Activated T-cell treated with anti-CD3 and anti-CD28 coated beads, Interleukin-2, amount 50 U/mL, for 4 hours (primary cell): ENCODE results near the gene SHLD2. TPM values are rescaled to one million over a fixed set of nuclear protein-coding genes. Genes with fewer than 3 reads are reported as not detected.
A peak's percentile ranks its signal among the peaks of the same experiment; 100 is the strongest.

Experiments used
- ATAC-seq, 2 donors: fragments of 200-7000 bp; cut with Tn5 transposase; one replicate each; pipeline ENCODE4 v1.10.0; 2021
- DNase-seq: peaks from one replicate; pipeline ENCODE4 v3.0.0-alpha.2; 2020
- H3K27me3 Mint-ChIP-seq: one replicate; pipeline ENCODE4 v1.8.0; 2021; ENCODE audit warnings: low read depth, mixed read lengths
- H3K36me3 Mint-ChIP-seq: one replicate; pipeline ENCODE4 v1.8.0; 2022; ENCODE audit warnings: mixed read lengths; ENCODE audit not compliant: insufficient read depth
- H3K4me1 Mint-ChIP-seq: one replicate; pipeline ENCODE4 v1.8.0; 2021; ENCODE audit warnings: low read depth, mixed read lengths
- H3K4me3 Mint-ChIP-seq: one replicate; pipeline ENCODE4 v1.8.0; 2021; ENCODE audit warnings: mild to moderate bottlenecking, moderate library complexity, mixed read lengths
- H3K9me3 Mint-ChIP-seq: one replicate; pipeline ENCODE4 v1.8.0; 2021; ENCODE audit warnings: mixed read lengths
- total RNA-seq, 3 donors: library from RNA; stranded (reverse); gene quantifications; one replicate each; pipeline ENCODE4 v1.2.1, GENCODE V29; 2021

SHLD2 gene
- total RNA-seq: 10 to 100 TPM; 30.5 to 33.6 (median 31.6) TPM

- Mint-ChIP-seq H3K36me3 (peaks cover 11% of the 10 kb centered on the region), H3K4me3 (peak within 1 kb of the TSS; percentile 95), H3K9me3 (no peaks in the 10 kb centered on the region), H3K4me1 (peaks cover 52% of the 10 kb centered on the region), H3K27me3 (no peaks in the 10 kb centered on the region)
- DNase-seq (peak; percentile 80), ATAC-seq (peak; percentile 78 to 79)
Observed at GRCh38 chr10:87094373-87095235, at the start of gene SHLD2, which contains the start of gene GLUD1. Gene SHLD2 (plus strand): TSS chr10:87095206. CDS start chr10:87151355, 56,149 bp downstream. Gene GLUD1 (minus strand): TSS chr10:87094843. CDS start chr10:87094769, 74 bp downstream.

GRCh38 chr10:87045434-87045938 lies 49.5 kb upstream of the SHLD2 start:
- Mint-ChIP-seq H3K4me3 (no peak overlapping the region), H3K4me1 (no peaks in the 10 kb centered on the region), H3K36me3 (peaks cover 21% of the 10 kb centered on the region), H3K9me3 (no peaks in the 10 kb centered on the region), H3K27me3 (no peaks in the 10 kb centered on the region)
- DNase-seq (no peak), ATAC-seq (no peak)

GRCh38 chr10:87053111-87053510 lies 41.9 kb upstream of the SHLD2 start:
- no peak for ATAC-seq
- no peaks in the 10 kb centered on the region for H3K27me3 Mint-ChIP-seq

GRCh38 chr10:87053577-87054181 lies 41.3 kb upstream of the SHLD2 start:
- ATAC-seq: no peak
- Mint-ChIP-seq H3K4me1 (no peaks in the 10 kb centered on the region), H3K4me3 (no peak overlapping the region), H3K36me3 (peaks cover 24% of the 10 kb centered on the region), H3K27me3 (no peaks in the 10 kb centered on the region), H3K9me3 (no peaks in the 10 kb centered on the region)
- no peak for DNase-seq

More at GRCh38 chr10:87053111-87053510, 41.9 kb upstream of the SHLD2 start:
- no peaks in the 10 kb centered on the region for H3K9me3 Mint-ChIP-seq
- H3K4me1 Mint-ChIP-seq: no peaks in the 10 kb centered on the region
- DNase-seq: no peak
- peaks cover 20% of the 10 kb centered on the region for H3K36me3 Mint-ChIP-seq
- no peak overlapping the region for H3K4me3 Mint-ChIP-seq

- no peaks in the 10 kb centered on the region for H3K4me1 Mint-ChIP-seq
- no peaks in the 10 kb centered on the region for H3K27me3 Mint-ChIP-seq
- ATAC-seq: peak in 1 of 2 donors; percentile 43
- H3K9me3 Mint-ChIP-seq: no peaks in the 10 kb centered on the region
- H3K36me3 Mint-ChIP-seq: peaks cover 29% of the 10 kb centered on the region
- no peak overlapping the region for H3K4me3 Mint-ChIP-seq
- no peak for DNase-seq
Observed at GRCh38 chr10:87054373-87055295, 40.4 kb upstream of the SHLD2 start.

- no peaks in the 10 kb centered on the region for H3K4me1 Mint-ChIP-seq
- H3K27me3 Mint-ChIP-seq: no peaks in the 10 kb centered on the region
- no peaks in the 10 kb centered on the region for H3K9me3 Mint-ChIP-seq
- ATAC-seq (no peak), DNase-seq (no peak)
- H3K36me3 Mint-ChIP-seq: peaks cover 30% of the 10 kb centered on the region
- H3K4me3 Mint-ChIP-seq: no peak overlapping the region
Observed at GRCh38 chr10:87058171-87058570, 36.8 kb upstream of the SHLD2 start.

GRCh38 chr10:87059401-87059800 lies 35.6 kb upstream of the SHLD2 start:
- Mint-ChIP-seq H3K4me3 (no peak overlapping the region), H3K4me1 (no peaks in the 10 kb centered on the region), H3K9me3 (no peaks in the 10 kb centered on the region), H3K27me3 (no peaks in the 10 kb centered on the region), H3K36me3 (peaks cover 36% of the 10 kb centered on the region)
- no peak for ATAC-seq
- no peak for DNase-seq

- H3K9me3 Mint-ChIP-seq: no peaks in the 10 kb centered on the region
- no peaks in the 10 kb centered on the region for H3K27me3 Mint-ChIP-seq
- no peak overlapping the region for H3K4me3 Mint-ChIP-seq
- DNase-seq (no peak), ATAC-seq (no peak)
- no peaks in the 10 kb centered on the region for H3K4me1 Mint-ChIP-seq
- H3K36me3 Mint-ChIP-seq: peaks cover 36% of the 10 kb centered on the region
Observed at GRCh38 chr10:87060280-87060928, 34.6 kb upstream of the SHLD2 start.

GRCh38 chr10:87064651-87065050 lies 30.4 kb upstream of the SHLD2 start:
- Mint-ChIP-seq H3K36me3 (peaks cover 48% of the 10 kb centered on the region), H3K27me3 (no peaks in the 10 kb centered on the region), H3K9me3 (no peaks in the 10 kb centered on the region), H3K4me3 (no peak overlapping the region), H3K4me1 (no peaks in the 10 kb centered on the region)
- DNase-seq (no peak), ATAC-seq (no peak)

- peaks cover 41% of the 10 kb centered on the region for H3K36me3 Mint-ChIP-seq
- no peak overlapping the region for H3K4me3 Mint-ChIP-seq
- no peaks in the 10 kb centered on the region for H3K27me3 Mint-ChIP-seq
- H3K9me3 Mint-ChIP-seq: no peaks in the 10 kb centered on the region
- ATAC-seq (no peak), DNase-seq (no peak)
- no peaks in the 10 kb centered on the region for H3K4me1 Mint-ChIP-seq
Observed at GRCh38 chr10:87066178-87066577, 28.8 kb upstream of the SHLD2 start.

- Mint-ChIP-seq H3K4me3 (no peak overlapping the region), H3K36me3 (peaks cover 47% of the 10 kb centered on the region), H3K27me3 (no peaks in the 10 kb centered on the region), H3K4me1 (no peaks in the 10 kb centered on the region), H3K9me3 (no peaks in the 10 kb centered on the region)
- no peak for ATAC-seq
- no peak for DNase-seq
Observed at GRCh38 chr10:87066865-87067264, 28.1 kb upstream of the SHLD2 start.

GRCh38 chr10:87068281-87068680 lies 26.7 kb upstream of the SHLD2 start:
- ATAC-seq: no peak
- H3K36me3 Mint-ChIP-seq: peaks cover 54% of the 10 kb centered on the region
- H3K27me3 Mint-ChIP-seq: no peaks in the 10 kb centered on the region

GRCh38 chr10:87072449-87072848 lies 22.6 kb upstream of the SHLD2 start:
- ATAC-seq (no peak), DNase-seq (no peak)
- peaks cover 28% of the 10 kb centered on the region for H3K36me3 Mint-ChIP-seq
- no peaks in the 10 kb centered on the region for H3K9me3 Mint-ChIP-seq
- H3K4me1 Mint-ChIP-seq: no peaks in the 10 kb centered on the region
- H3K4me3 Mint-ChIP-seq: no peak overlapping the region
- H3K27me3 Mint-ChIP-seq: no peaks in the 10 kb centered on the region

More at GRCh38 chr10:87068281-87068680, 26.7 kb upstream of the SHLD2 start:
- Mint-ChIP-seq H3K9me3 (no peaks in the 10 kb centered on the region), H3K4me3 (no peak overlapping the region), H3K4me1 (no peaks in the 10 kb centered on the region)
- no peak for DNase-seq
